Tibial artery (tissue), 4 donors: ENCODE data around the gene SERPINB13.
"Not testable (repeated sequence)": the region's sequence is repeated elsewhere in the genome, so short reads cannot be mapped to it uniquely, and the experiment has no call there.

Experiments used
- DNase-seq, 2 donors: peaks; one replicate each; pipeline ENCODE4 v3.0.0-alpha.2; 2019
- H3K27ac ChIP-seq, 2 donors: fragments of 200-600 bp; sonication (generic) in 1 of 2; 1 replicate in 1 of 2; 2 replicates in 1 of 2; pipeline ENCODE4 v1.5.1; 2018 to 2019; ENCODE audit warnings: mild to moderate bottlenecking in 1 of 2
- H3K27me3 ChIP-seq, 2 donors: fragments of 200-600 bp; sonication (generic) in 1 of 2; one replicate each; pipeline versions ENCODE4 v1.5.1 to v1.6.0; 2016 to 2019
- H3K36me3 ChIP-seq, 3 donors: fragments of 200-600 bp; sonication (generic) in 2 of 3; one replicate each; pipeline ENCODE4 v1.5.1; 2016 to 2019; ENCODE audit warnings: mild to moderate bottlenecking in 2 of 3
- H3K4me1 ChIP-seq, 4 donors: fragments of 200-600 bp; sonication (generic) in 2 of 4; 1 replicate in 3 of 4; 2 replicates in 1 of 4; pipeline ENCODE4 v1.5.1; 2016 to 2019
- H3K4me3 ChIP-seq, 2 donors: fragments of 200-600 bp; sonication (generic) in 1 of 2; 1 replicate in 1 of 2; 2 replicates in 1 of 2; pipeline ENCODE4 v1.5.1; 2018 to 2019; ENCODE audit warnings: mild to moderate bottlenecking in 2 of 2
- H3K9me3 ChIP-seq, 3 donors: fragments of 200-600 bp; sonication (generic) in 1 of 3; one replicate each; pipeline ENCODE4 v1.5.1; 2016 to 2019
- CTCF ChIP-seq, 2 experiments: fragments of 200-600 bp in 1 of 2; fragments of 450-650 bp in 1 of 2; IDR thresholded peaks; one replicate each; pipeline ENCODE4 v1.5.1; 2017 to 2019; ENCODE audit warnings: antibody characterized with exemption in 2 of 2, mild to moderate bottlenecking in 1 of 2, moderate library complexity in 1 of 2
- intact Hi-C: fragments of 100-400 bp; cut with DNase I; formaldehyde crosslinking; loops from one replicate; pipeline ENCODE4 v1.15.0; 2023; ENCODE audit warnings: low total_unique reads

The SERPINB13 gene

GRCh38 chr18:63627819-63628218, 40.7 kb downstream of the SERPINB13 start:
- Histone ChIP-seq H3K9me3 (peaks cover 0 to 21% (median 16%) of the 10 kb centered on the region in 3 donors), H3K27ac (no peak overlapping the region), H3K36me3 (no peaks in the 10 kb centered on the region), H3K4me1 (no peaks in the 10 kb centered on the region), H3K4me3 (no peak overlapping the region), H3K27me3 (no peaks in the 10 kb centered on the region)
- no peak for DNase-seq
- intact Hi-C loops = no loop called here
- no peak for TF ChIP-seq CTCF (IDR thresholded peaks at IDR 0.05)

- no peak for DNase-seq
- Histone ChIP-seq H3K4me1 (no peaks in the 10 kb centered on the region), H3K27ac (no peak overlapping the region), H3K9me3 (no peaks in the 10 kb centered on the region), H3K4me3 (no peak overlapping the region), H3K36me3 (no peaks in the 10 kb centered on the region), H3K27me3 (no peaks in the 10 kb centered on the region)
- intact Hi-C loops = no loop called here
- no peak for TF ChIP-seq CTCF (IDR thresholded peaks at IDR 0.05)
Measured at GRCh38 chr18:63637703-63638102, 50.6 kb downstream of the SERPINB13 start.

GRCh38 chr18:63641157-63641680, 54.1 kb downstream of the SERPINB13 start:
- H3K9me3 ChIP-seq, H3K4me3 ChIP-seq, H3K36me3 ChIP-seq, H3K27ac ChIP-seq, DNase-seq, H3K27me3 ChIP-seq, H3K4me1 ChIP-seq, intact Hi-C loops: not testable (repeated sequence)

DNA sequence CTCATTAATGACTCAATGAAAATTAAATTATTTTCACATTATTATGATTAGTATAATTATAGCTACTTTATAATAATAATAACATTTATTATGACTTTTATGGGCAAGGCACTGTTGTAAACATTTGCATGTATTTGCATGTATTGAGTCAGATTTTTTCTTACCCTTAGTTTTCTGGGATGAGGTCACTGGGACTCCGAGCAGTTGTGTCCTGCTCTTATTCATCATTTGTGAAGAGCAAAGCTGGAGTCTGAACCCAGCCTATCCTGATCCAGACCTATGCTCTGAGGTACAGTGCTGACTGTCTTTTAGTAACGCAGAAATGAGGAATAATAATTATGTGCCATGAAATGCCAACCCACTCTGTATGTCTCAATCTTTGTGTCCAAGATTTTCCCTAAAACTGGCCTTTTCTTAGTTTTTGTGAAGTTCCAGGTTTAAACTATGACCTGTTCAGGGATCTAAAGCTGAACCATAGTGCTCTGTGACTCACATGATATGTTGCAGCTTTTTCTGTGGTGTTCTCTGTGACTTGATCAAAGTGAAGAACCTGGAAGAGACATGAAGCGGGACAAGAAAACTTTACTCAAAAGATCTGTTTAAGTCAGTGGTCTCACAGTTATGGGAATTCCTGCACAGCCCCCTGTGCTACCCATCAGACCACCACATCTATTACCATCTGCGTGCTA, 55.7 kb downstream of the SERPINB13 start:
- H3K9me3 ChIP-seq, DNase-seq, H3K27me3 ChIP-seq, H3K4me1 ChIP-seq, intact Hi-C loops, H3K36me3 ChIP-seq, H3K4me3 ChIP-seq, H3K27ac ChIP-seq: not testable (repeated sequence)

- H3K36me3 ChIP-seq, H3K9me3 ChIP-seq, H3K4me3 ChIP-seq, DNase-seq, intact Hi-C loops, H3K27ac ChIP-seq, H3K27me3 ChIP-seq, H3K4me1 ChIP-seq: not testable (repeated sequence)
Measured at GRCh38 chr18:63644142-63644541, 57.0 kb downstream of the SERPINB13 start, which contains the start of gene SERPINB4. Gene SERPINB4, minus strand, starts transcription at chr18:63644256. Its CDS starts 679 bp downstream, at chr18:63643577.

DNA sequence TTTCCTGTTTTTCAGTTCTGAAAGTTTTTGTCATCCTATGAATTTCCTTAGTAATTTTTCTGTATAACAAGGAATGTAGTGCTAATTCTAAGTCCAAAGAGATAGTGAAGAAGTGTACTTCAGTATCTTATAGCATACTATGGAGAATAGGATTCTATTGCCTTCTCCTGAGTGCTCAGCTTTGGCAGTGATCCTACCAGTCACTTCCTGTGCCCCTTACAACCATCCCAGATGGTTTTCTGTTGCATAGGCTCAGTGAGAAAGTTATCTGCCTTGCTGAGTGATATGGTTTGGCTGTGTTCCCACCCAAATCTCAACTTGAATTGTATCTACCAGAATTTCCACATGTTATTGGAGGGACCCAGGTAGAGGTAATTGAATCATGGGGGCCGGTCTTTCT, 57.6 kb downstream of the SERPINB13 start:
- H3K4me1 ChIP-seq, intact Hi-C loops, H3K36me3 ChIP-seq, H3K27me3 ChIP-seq, DNase-seq, H3K9me3 ChIP-seq, H3K4me3 ChIP-seq, H3K27ac ChIP-seq: not testable (repeated sequence)

DNA sequence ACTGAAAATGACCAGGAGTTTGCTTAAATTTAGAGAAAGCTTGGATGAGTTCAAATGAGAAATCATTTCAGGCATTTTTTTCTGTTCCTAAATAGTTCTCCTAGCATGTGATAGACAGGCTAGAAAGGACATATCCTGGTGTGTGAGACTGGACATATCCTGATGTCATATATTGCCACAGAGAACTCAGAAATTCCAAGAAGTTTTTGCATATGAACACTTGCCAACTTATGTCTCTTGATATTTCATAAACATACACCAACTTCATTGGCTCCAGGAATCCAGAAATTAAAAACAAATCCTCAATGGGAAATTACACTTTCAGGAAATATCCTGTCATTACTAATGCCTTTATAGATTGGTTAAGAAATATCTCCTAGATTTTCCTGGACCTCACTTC, 59.8 kb downstream of the SERPINB13 start:
- no peak overlapping the region for H3K4me3 ChIP-seq
- no peak for DNase-seq
- intact Hi-C loops = no loop called here
- no peak overlapping the region for H3K27ac ChIP-seq
- H3K36me3 ChIP-seq = no peaks in the 10 kb centered on the region
- H3K9me3 ChIP-seq = no peaks in the 10 kb centered on the region
- no peak for TF ChIP-seq CTCF (IDR thresholded peaks at IDR 0.05)
- no peaks in the 10 kb centered on the region for H3K27me3 ChIP-seq
- H3K4me1 ChIP-seq = no peaks in the 10 kb centered on the region

GRCh38 chr18:63648241-63648640, 61.1 kb downstream of the SERPINB13 start:
- TF ChIP-seq CTCF (IDR thresholded peaks at IDR 0.05) = no peak
- Histone ChIP-seq H3K36me3 (no peaks in the 10 kb centered on the region), H3K4me3 (no peak overlapping the region), H3K27me3 (no peaks in the 10 kb centered on the region), H3K9me3 (no peaks in the 10 kb centered on the region), H3K4me1 (no peaks in the 10 kb centered on the region), H3K27ac (no peak overlapping the region)
- DNase-seq = no peak
- intact Hi-C loops = no loop called here
